Smooth muscle cell (in vitro differentiated cells): Measurements from ENCODE around the gene IL1R2. TPM values are rescaled to one million over a fixed set of nuclear protein-coding genes. Genes with fewer than 3 reads are reported as not detected.

Experiments used
- DNase-seq: peaks from one replicate; lab custom pipeline; 2025; ENCODE audit not compliant: unreplicated experiment; lab: John Stamatoyannopoulos, UW
- H2AFZ ChIP-seq: fragments of 200-600 bp; sonication (generic); 2 replicates; pipeline ENCODE4 v1.6.0; 2016; ENCODE audit warnings: antibody characterized with exemption, low read depth, mild to moderate bottlenecking
- H3F3A ChIP-seq: fragments of 200-600 bp; sonication (generic); 2 replicates; pipeline ENCODE4 v1.6.0; 2017; ENCODE audit warnings: antibody characterized with exemption, low read depth
- H3K27ac ChIP-seq: fragments of 200-600 bp; sonication (generic); 2 replicates; pipeline ENCODE4 v1.5.1; 2016; ENCODE audit warnings: low read depth, mild to moderate bottlenecking
- H3K27me3 ChIP-seq: fragments of 200-600 bp; sonication (generic); 2 replicates; pipeline ENCODE4 v1.6.1; 2016; ENCODE audit warnings: low read depth, mild to moderate bottlenecking
- H3K36me3 ChIP-seq: fragments of 200-600 bp; sonication (generic); 2 replicates; pipeline ENCODE4 v1.5.1; 2016; ENCODE audit warnings: low read depth
- H3K4me1 ChIP-seq: fragments of 200-600 bp; sonication (generic); 2 replicates; pipeline ENCODE4 v1.5.1; 2016; ENCODE audit warnings: low read depth
- H3K4me2 ChIP-seq: fragments of 200-600 bp; sonication (generic); 2 replicates; pipeline ENCODE4 v1.6.0; 2016; ENCODE audit warnings: mild to moderate bottlenecking
- H3K4me3 ChIP-seq: fragments of 200-600 bp; sonication (generic); 2 replicates; pipeline ENCODE4 v1.5.1; 2016; ENCODE audit warnings: mild to moderate bottlenecking
- H3K79me2 ChIP-seq: fragments of 200-600 bp; sonication (generic); 2 replicates; pipeline ENCODE4 v1.6.0; 2016; ENCODE audit warnings: low read depth, mild to moderate bottlenecking
- H3K9ac ChIP-seq: fragments of 200-600 bp; sonication (generic); 2 replicates; pipeline ENCODE4 v1.6.0; 2016; ENCODE audit warnings: low read depth
- H3K9me3 ChIP-seq: fragments of 200-600 bp; sonication (generic); replicated peaks from 2 replicates; pipeline ENCODE4 v1.5.1; 2016; ENCODE audit warnings: low read depth
- H4K20me1 ChIP-seq: fragments of 200-600 bp; sonication (generic); 2 replicates; pipeline ENCODE4 v1.6.0; 2016; ENCODE audit warnings: low read depth
- WGBS: methylation state at CpG from one replicate; pipeline ENCODE4 v1.1.7; 2016; ENCODE audit warnings: low lambda C conversion rate; 5-methylcytosine and 5-hydroxymethylcytosine counted together
- polyA plus RNA-seq: library from polyadenylated mRNA; unstranded; fragments of >200 nt; fragmentation: Nextera tagmentation; extraction: Ambion mirVana; gene quantifications from 2 replicates; pipeline ENCODE4 v1.2.1, GENCODE V29; 2016
- total RNA-seq: library from RNA; depleted of rRNA; stranded (reverse); fragments of >200 nt; gene quantifications from 2 replicates; pipeline ENCODE4 v1.2.3, GENCODE V29; 2014
- TF ChIP-seq, protein P1 (sequence below): fragments of 200-600 bp; sonication (generic); IDR thresholded peaks from 2 replicates; pipeline ENCODE4 v1.5.1; 2017; ENCODE audit warnings: borderline replicate concordance, mild to moderate bottlenecking, antibody characterized with exemption; ENCODE audit not compliant: insufficient read depth, poor library complexity, severe bottlenecking

The IL1R2 gene
- total and polyA plus RNA-seq, 2 experiments from 2014 or later, result 0.42 to 4.2 TPM

DNA sequence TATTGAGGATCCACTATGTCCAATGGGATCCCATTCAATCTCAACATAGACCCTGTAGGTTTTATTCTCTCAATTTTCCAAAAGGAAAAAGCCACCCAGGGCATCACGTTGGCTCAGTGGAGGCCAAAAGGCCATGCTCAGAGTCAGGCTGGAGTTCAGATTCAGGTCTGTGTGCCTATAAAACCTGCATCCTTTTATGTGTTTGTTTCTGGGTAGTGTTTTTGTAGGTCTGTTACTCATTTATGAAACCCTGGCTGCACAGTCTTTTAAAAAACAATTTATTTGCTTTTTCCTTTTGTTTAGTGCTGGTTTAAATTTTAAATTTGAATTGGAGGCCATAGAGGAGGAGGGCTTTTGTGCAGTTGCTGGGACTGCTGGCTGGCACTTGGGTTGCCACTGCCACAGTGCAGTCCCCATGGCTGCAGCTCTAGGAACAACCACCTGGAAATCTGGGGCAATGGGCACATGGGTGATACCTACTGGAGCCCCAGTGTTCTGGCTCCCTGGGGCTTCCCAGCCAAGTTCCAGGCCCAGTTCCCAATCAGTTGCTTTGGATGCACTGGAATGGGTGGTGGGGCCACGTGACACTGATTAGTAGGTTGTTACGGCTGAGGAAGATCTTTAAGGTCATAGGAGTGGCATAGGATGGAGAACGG lies 31.3 kb downstream of the IL1R2 start:
- H4K20me1 ChIP-seq, result no peaks in the 10 kb centered on the region
- H3F3A ChIP-seq, result peaks cover 33% of the 10 kb centered on the region
- no peaks in the 10 kb centered on the region for H3K36me3 ChIP-seq
- WGBS, result 93% methylated on average over 4 of the region's 4 CpGs
- H3K27ac ChIP-seq, result no peak overlapping the region
- H3K79me2 ChIP-seq, result no peaks in the 10 kb centered on the region
- no peak for DNase-seq
- H3K4me2 ChIP-seq, result no peak overlapping the region
- H2AFZ ChIP-seq, result no peak overlapping the region
- TF ChIP-seq, protein P1, sequence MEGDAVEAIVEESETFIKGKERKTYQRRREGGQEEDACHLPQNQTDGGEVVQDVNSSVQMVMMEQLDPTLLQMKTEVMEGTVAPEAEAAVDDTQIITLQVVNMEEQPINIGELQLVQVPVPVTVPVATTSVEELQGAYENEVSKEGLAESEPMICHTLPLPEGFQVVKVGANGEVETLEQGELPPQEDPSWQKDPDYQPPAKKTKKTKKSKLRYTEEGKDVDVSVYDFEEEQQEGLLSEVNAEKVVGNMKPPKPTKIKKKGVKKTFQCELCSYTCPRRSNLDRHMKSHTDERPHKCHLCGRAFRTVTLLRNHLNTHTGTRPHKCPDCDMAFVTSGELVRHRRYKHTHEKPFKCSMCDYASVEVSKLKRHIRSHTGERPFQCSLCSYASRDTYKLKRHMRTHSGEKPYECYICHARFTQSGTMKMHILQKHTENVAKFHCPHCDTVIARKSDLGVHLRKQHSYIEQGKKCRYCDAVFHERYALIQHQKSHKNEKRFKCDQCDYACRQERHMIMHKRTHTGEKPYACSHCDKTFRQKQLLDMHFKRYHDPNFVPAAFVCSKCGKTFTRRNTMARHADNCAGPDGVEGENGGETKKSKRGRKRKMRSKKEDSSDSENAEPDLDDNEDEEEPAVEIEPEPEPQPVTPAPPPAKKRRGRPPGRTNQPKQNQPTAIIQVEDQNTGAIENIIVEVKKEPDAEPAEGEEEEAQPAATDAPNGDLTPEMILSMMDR, result no peak
- H3K9me3 ChIP-seq, result no peaks in the 10 kb centered on the region
- H3K4me1 ChIP-seq, result peaks cover 23% of the 10 kb centered on the region
- no peak overlapping the region for H3K9ac ChIP-seq
- H3K4me3 ChIP-seq, result no peak overlapping the region
- no peaks in the 10 kb centered on the region for H3K27me3 ChIP-seq

GRCh38 chr2:102024410-102024809 lies 32.6 kb downstream of the IL1R2 start:
- H2AFZ ChIP-seq, result no peak overlapping the region
- H3K4me3 ChIP-seq, result no peak overlapping the region
- no peaks in the 10 kb centered on the region for H3K36me3 ChIP-seq
- H3K4me1 ChIP-seq, result peaks cover 24% of the 10 kb centered on the region
- H3K27me3 ChIP-seq, result no peaks in the 10 kb centered on the region
- H3F3A ChIP-seq, result peaks cover 46% of the 10 kb centered on the region
- no peaks in the 10 kb centered on the region for H4K20me1 ChIP-seq
- H3K79me2 ChIP-seq, result no peaks in the 10 kb centered on the region
- H3K9ac ChIP-seq, result no peak overlapping the region
- H3K4me2 ChIP-seq, result no peak overlapping the region
- DNase-seq, result no peak
- peak overlapping the region; percentile 92 for H3K27ac ChIP-seq
- 98% methylated on average over 12 of the region's 12 CpGs for WGBS
- H3K9me3 ChIP-seq, result no peaks in the 10 kb centered on the region
- TF ChIP-seq, protein P1, result no peak

DNA sequence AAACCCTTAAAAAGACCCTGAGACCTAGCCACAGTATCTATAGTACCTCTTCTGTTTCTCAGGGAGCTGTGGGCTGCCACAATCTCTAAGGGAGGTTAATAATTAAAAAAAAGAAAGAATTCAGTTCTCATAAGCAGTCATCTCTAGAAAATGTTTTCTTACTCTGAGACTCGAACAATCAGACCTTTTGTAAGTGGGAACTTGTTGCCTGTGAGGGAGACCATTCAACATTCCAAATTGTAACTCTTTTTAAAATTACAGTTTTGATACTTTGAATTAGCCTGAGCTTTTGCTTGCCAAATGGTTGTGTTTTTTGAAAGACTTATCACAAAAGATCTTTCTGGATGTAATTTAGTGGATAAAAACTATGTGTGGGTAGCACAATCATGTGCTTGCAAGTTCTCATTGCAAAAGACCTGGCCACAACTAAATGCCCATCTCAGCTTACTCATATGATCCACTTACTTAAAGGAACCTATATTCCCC lies 33.3 kb downstream of the IL1R2 start:
- DNase-seq, result no peak
- H3K4me2 ChIP-seq, result peak overlapping the region; percentile 55
- H2AFZ ChIP-seq, result peak overlapping the region; percentile 29
- H3K79me2 ChIP-seq, result no peaks in the 10 kb centered on the region
- H3K27ac ChIP-seq, result peak overlapping the region; percentile 92
- H3F3A ChIP-seq, result peaks cover 49% of the 10 kb centered on the region
- H4K20me1 ChIP-seq, result no peaks in the 10 kb centered on the region
- no peak overlapping the region for H3K9ac ChIP-seq
- TF ChIP-seq, protein P1, result no peak
- no peaks in the 10 kb centered on the region for H3K36me3 ChIP-seq
- H3K4me1 ChIP-seq, result peaks cover 24% of the 10 kb centered on the region
- no peak overlapping the region for H3K4me3 ChIP-seq
- no peaks in the 10 kb centered on the region for H3K27me3 ChIP-seq
- no peaks in the 10 kb centered on the region for H3K9me3 ChIP-seq
- WGBS, result 44% methylated on average over 1 of the region's 1 CpG
